Measurements from ENCODE around the gene CCDC188. TPM values are rescaled to one million over a fixed set of nuclear protein-coding genes. Genes with fewer than 3 reads are reported as not detected.
A peak's percentile ranks its signal among the peaks of the same experiment; 100 is the strongest.

CCDC188 gene
- total RNA-seq, 1 experiment from 2014 or later: not detected

DNA sequence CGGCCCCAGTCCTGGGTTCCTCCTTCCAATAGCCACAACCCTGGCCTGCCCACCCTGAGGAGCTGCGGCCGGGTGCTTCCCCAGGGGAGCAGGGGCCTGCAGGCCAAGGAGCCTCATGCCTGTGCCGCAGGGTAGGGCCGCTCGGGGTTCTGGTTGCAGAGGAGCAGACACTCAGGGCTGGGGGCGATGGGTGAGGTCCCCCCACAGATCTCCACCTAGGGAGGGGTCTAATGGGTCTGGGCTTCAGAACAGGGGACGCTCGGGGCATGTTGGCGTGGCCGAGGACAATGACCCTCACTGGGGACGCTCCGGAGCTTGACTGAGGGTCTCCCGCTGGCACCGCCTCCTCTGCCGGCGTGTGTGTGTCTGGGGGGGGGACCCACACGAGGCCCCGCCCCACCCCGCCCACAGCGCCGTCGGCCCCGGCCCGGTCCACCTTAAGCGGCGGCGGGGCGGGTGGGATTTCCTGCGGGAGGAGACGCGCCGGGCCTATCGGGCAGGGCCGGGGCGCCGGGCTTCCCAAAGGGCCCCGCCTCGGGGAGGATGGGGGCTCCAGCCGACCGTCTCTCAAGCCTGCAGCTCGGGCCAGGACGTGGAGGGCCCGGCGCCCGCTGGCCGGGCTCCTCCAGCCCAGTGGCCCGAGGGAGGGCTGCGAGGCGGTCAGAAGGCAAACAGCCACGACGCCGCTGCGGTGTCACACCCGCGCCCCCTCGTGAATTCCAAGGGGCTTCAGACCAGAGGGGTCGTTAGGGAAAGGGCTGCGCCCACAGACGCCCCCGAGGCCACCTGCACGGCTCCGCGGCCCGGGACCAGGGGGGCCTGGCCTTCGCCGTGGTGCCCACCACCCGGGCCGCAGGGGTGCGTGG is 19.9 kb downstream of the CCDC188 start:
- H3K4me1 ChIP-seq (ENCODE audit: control insufficient read depth, insufficient read depth, low read length): no peaks in the 10 kb centered on the region; the same call in 1 of the 2 replicates
- H3K27me3 ChIP-seq (ENCODE audit: control insufficient read depth, insufficient read depth, low read length): no peaks in the 10 kb centered on the region
- H3K9me3 ChIP-seq (ENCODE audit: control insufficient read depth, insufficient read depth, low read depth, low read length): no peaks in the 10 kb centered on the region
- CTCF ChIA-PET: no interaction called here
- peak overlapping the region; percentile 62 to 63 for H3K4me3 ChIP-seq (ENCODE audit: low read depth in 2 of 2, low read length in 2 of 2)
- intact Hi-C loops (cut with micrococcal nuclease; ENCODE audit: unreplicated experiment) (no loop called here), in situ Hi-C loops (cut with HindIII; ENCODE audit: low pct_unique_long_range_greater_than_20kb, low sequenced_read_pairs) (no loop called here)
- peak overlapping the region; percentile 63; the same call in 1 of the 2 replicates for H3K27ac ChIP-seq (ENCODE audit: low read length)
- peaks cover 2% of the 10 kb centered on the region; the same call in 1 of the 2 replicates for H3K36me3 ChIP-seq (ENCODE audit: control insufficient read depth, insufficient read depth, low read length)
- no peak for DNase-seq (ENCODE audit: low read depth, low spot score)
- no peak for TF ChIP-seq POLR2AphosphoS5 (IDR thresholded peaks at IDR 0.05; ENCODE audit: low read depth, low read length)
- TF ChIP-seq, protein P1, sequence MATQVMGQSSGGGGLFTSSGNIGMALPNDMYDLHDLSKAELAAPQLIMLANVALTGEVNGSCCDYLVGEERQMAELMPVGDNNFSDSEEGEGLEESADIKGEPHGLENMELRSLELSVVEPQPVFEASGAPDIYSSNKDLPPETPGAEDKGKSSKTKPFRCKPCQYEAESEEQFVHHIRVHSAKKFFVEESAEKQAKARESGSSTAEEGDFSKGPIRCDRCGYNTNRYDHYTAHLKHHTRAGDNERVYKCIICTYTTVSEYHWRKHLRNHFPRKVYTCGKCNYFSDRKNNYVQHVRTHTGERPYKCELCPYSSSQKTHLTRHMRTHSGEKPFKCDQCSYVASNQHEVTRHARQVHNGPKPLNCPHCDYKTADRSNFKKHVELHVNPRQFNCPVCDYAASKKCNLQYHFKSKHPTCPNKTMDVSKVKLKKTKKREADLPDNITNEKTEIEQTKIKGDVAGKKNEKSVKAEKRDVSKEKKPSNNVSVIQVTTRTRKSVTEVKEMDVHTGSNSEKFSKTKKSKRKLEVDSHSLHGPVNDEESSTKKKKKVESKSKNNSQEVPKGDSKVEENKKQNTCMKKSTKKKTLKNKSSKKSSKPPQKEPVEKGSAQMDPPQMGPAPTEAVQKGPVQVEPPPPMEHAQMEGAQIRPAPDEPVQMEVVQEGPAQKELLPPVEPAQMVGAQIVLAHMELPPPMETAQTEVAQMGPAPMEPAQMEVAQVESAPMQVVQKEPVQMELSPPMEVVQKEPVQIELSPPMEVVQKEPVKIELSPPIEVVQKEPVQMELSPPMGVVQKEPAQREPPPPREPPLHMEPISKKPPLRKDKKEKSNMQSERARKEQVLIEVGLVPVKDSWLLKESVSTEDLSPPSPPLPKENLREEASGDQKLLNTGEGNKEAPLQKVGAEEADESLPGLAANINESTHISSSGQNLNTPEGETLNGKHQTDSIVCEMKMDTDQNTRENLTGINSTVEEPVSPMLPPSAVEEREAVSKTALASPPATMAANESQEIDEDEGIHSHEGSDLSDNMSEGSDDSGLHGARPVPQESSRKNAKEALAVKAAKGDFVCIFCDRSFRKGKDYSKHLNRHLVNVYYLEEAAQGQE (IDR thresholded peaks at IDR 0.05; ENCODE audit: insufficient read depth in 1 of 2, low read depth in 2 of 2, low read length in 1 of 2): no peak
- TF ChIP-seq, protein P2, sequence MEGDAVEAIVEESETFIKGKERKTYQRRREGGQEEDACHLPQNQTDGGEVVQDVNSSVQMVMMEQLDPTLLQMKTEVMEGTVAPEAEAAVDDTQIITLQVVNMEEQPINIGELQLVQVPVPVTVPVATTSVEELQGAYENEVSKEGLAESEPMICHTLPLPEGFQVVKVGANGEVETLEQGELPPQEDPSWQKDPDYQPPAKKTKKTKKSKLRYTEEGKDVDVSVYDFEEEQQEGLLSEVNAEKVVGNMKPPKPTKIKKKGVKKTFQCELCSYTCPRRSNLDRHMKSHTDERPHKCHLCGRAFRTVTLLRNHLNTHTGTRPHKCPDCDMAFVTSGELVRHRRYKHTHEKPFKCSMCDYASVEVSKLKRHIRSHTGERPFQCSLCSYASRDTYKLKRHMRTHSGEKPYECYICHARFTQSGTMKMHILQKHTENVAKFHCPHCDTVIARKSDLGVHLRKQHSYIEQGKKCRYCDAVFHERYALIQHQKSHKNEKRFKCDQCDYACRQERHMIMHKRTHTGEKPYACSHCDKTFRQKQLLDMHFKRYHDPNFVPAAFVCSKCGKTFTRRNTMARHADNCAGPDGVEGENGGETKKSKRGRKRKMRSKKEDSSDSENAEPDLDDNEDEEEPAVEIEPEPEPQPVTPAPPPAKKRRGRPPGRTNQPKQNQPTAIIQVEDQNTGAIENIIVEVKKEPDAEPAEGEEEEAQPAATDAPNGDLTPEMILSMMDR (IDR thresholded peaks at IDR 0.05): no peak
- TF ChIP-seq TCF7L2 (IDR thresholded peaks at IDR 0.05; ENCODE audit: low read depth, low read length): no peak
- TF ChIP-seq SIN3A (IDR thresholded peaks at IDR 0.05; ENCODE audit: borderline replicate concordance, insufficient read depth, low read depth, low read length): no peak
- peak; percentile 87 for ATAC-seq
- POLR2A ChIA-PET: no interaction called here
- BruUV-seq (replicated peaks): no TSS peak

DNA sequence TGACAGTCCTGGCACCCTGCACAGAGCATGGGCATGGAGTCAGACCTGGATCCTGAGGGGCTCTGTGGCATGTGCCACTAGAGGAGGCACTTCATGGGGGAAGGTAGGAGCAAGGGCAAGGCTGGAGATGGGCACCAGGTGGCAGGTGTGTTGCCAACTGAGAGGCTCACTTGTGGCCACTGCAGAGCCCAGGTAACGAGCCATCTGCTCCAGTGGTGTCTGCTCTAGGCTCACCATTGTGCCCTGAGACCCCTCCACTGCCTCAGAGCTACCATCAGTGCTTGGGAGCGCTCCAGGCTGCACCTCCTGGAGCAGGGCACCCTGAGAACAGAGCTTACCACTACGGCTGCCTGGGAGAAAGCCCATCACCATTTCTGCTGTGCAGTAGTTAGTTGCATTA is 20.5 kb downstream of the CCDC188 start:
- intact Hi-C loops (cut with micrococcal nuclease; ENCODE audit: unreplicated experiment) (no loop called here), in situ Hi-C loops (cut with HindIII; ENCODE audit: low pct_unique_long_range_greater_than_20kb, low sequenced_read_pairs) (no loop called here)
- Histone ChIP-seq H3K4me3 (ENCODE audit: low read depth in 2 of 2, low read length in 2 of 2) (no peak overlapping the region), H3K27ac (ENCODE audit: low read length) (no peak overlapping the region), H3K27me3 (ENCODE audit: control insufficient read depth, insufficient read depth, low read length) (no peaks in the 10 kb centered on the region), H3K36me3 (ENCODE audit: control insufficient read depth, insufficient read depth, low read length) (peaks cover 2% of the 10 kb centered on the region; the same call in 1 of the 2 replicates), H3K4me1 (ENCODE audit: control insufficient read depth, insufficient read depth, low read length) (no peaks in the 10 kb centered on the region; the same call in 1 of the 2 replicates), H3K9me3 (ENCODE audit: control insufficient read depth, insufficient read depth, low read depth, low read length) (no peaks in the 10 kb centered on the region)
- DNase-seq (ENCODE audit: low read depth, low spot score): no peak
- POLR2A ChIA-PET: no interaction called here
- BruUV-seq (replicated peaks): no TSS peak
- no peak; the same call in 1 of the 2 replicates for ATAC-seq
- CTCF ChIA-PET: no interaction called here
- TF ChIP-seq TCF7L2 (IDR thresholded peaks at IDR 0.05; ENCODE audit: low read depth, low read length) (no peak), POLR2AphosphoS5 (IDR thresholded peaks at IDR 0.05; ENCODE audit: low read depth, low read length) (no peak), SIN3A (IDR thresholded peaks at IDR 0.05; ENCODE audit: borderline replicate concordance, insufficient read depth, low read depth, low read length) (no peak)
- TF ChIP-seq, protein P2 (IDR thresholded peaks at IDR 0.05): no peak
- TF ChIP-seq, protein P1 (IDR thresholded peaks at IDR 0.05; ENCODE audit: insufficient read depth in 1 of 2, low read depth in 2 of 2, low read length in 1 of 2): no peak
